ENCODE measurements around the gene UBASH3A.

UBASH3A gene

GRCh38 chr21:42489991-42490390, 86.3 kb downstream of the UBASH3A start:
- DNase-seq (ENCODE audit: low read depth in 2 of 2), result no peak

- DNase-seq (ENCODE audit: low read depth in 2 of 2), result no peak
These were observed 87.0 kb downstream of the UBASH3A start for GRCh38 chr21:42490720-42491119.

- no peak for DNase-seq (ENCODE audit: low read depth in 2 of 2)
These were observed 87.6 kb downstream of the UBASH3A start for GRCh38 chr21:42491328-42491727.

- DNase-seq (ENCODE audit: low read depth in 2 of 2), result no peak
These were observed 88.5 kb downstream of the UBASH3A start for GRCh38 chr21:42492201-42492600.

- no peak for DNase-seq (ENCODE audit: low read depth in 2 of 2)
These were observed 89.7 kb downstream of the UBASH3A start for GRCh38 chr21:42493109-42494060.

GRCh38 chr21:42495027-42495426, 91.3 kb downstream of the UBASH3A start:
- no peak for DNase-seq (ENCODE audit: low read depth in 2 of 2)

- no peak for DNase-seq (ENCODE audit: low read depth in 2 of 2)
These were observed 92.0 kb downstream of the UBASH3A start for GRCh38 chr21:42495765-42496119.

GRCh38 chr21:42496120-42496838, 92.6 kb downstream of the UBASH3A start, which contains the start of gene RSPH1:
RSPH1 (minus strand) TSS chr21:42496224; CDS start chr21:42496186, 38 bp downstream.
- peak; percentile 99 for DNase-seq (ENCODE audit: low read depth in 2 of 2)

- DNase-seq (ENCODE audit: low read depth in 2 of 2), result no peak
These were observed 93.1 kb downstream of the UBASH3A start for GRCh38 chr21:42496839-42497202.

All from stimulated activated CD8-positive, alpha-beta memory T cell treated with anti-CD3 and anti-CD28 coated beads, Interleukin-15, amount 100 ng/mL, for 48 hours (primary cell).